HG03139 (cell line): ENCODE data around the gene IL20RB.
"Not testable (repeated sequence)": the region's sequence is repeated elsewhere in the genome, so short reads cannot be mapped to it uniquely, and the experiment has no call there.

Experiments
- ATAC-seq: cut with Tn5 transposase; IDR thresholded peaks from one replicate; pipeline ENCODE4 v1.9.1; 2021; ENCODE audit not compliant: unreplicated experiment

IL20RB gene

GRCh38 chr3:136943436-136943835 lies 14.3 kb upstream of the IL20RB start:
- no peak for ATAC-seq

GRCh38 chr3:136946978-136947377 lies 10.8 kb upstream of the IL20RB start:
- no peak for ATAC-seq

- ATAC-seq, result no peak
Observed at GRCh38 chr3:136947477-136947876, 10.3 kb upstream of the IL20RB start.

GRCh38 chr3:136949146-136949545 lies 8.6 kb upstream of the IL20RB start:
- ATAC-seq, result no peak

- no peak for ATAC-seq
Observed at GRCh38 chr3:136949708-136950107, 8.1 kb upstream of the IL20RB start.

- no peak for ATAC-seq
Observed at GRCh38 chr3:136950623-136951022, 7.2 kb upstream of the IL20RB start.

- no peak for ATAC-seq
Observed at GRCh38 chr3:136952292-136952691, 5.5 kb upstream of the IL20RB start.

GRCh38 chr3:136954251-136954650 lies 3.5 kb upstream of the IL20RB start:
- ATAC-seq, result no peak

GRCh38 chr3:136954980-136955780 lies 2.6 kb upstream of the IL20RB start:
- ATAC-seq, result no peak

- ATAC-seq, result no peak
Observed at GRCh38 chr3:136955813-136956212, 2.0 kb upstream of the IL20RB start.

GRCh38 chr3:136956971-136957370 lies 812 bp upstream of the IL20RB start:
- no peak for ATAC-seq

GRCh38 chr3:136958939-136959338 lies 1.2 kb downstream of the IL20RB start:
- no peak for ATAC-seq

- no peak for ATAC-seq
Observed at GRCh38 chr3:136959599-136959998, 1.8 kb downstream of the IL20RB start.

- no peak for ATAC-seq
Observed at GRCh38 chr3:136960838-136961836, 3.4 kb downstream of the IL20RB start.

GRCh38 chr3:136962927-136963326 lies 5.1 kb downstream of the IL20RB start:
- no peak for ATAC-seq

GRCh38 chr3:136969539-136969938 lies 11.8 kb downstream of the IL20RB start:
- not testable (repeated sequence) for ATAC-seq

- ATAC-seq, result no peak
Observed at GRCh38 chr3:136973352-136973751, 15.6 kb downstream of the IL20RB start.

GRCh38 chr3:136974670-136975069 lies 16.9 kb downstream of the IL20RB start:
- ATAC-seq, result no peak

- ATAC-seq, result no peak
Observed at GRCh38 chr3:136979204-136979603, 21.4 kb downstream of the IL20RB start.

- no peak for ATAC-seq
Observed at GRCh38 chr3:136979684-136980083, 21.9 kb downstream of the IL20RB start.

GRCh38 chr3:136982033-136982432 lies 24.2 kb downstream of the IL20RB start:
- no peak for ATAC-seq
